Lung (tissue), 12 donors: ENCODE results near the gene P2RX6. TPM values are rescaled to one million over a fixed set of nuclear protein-coding genes. Genes with fewer than 3 reads are reported as not detected.
A peak's percentile ranks its signal among the peaks of the same experiment; 100 is the strongest.

Experiments used
- ATAC-seq: fragments of 200-7000 bp; cut with Tn5 transposase; one replicate; pipeline ENCODE4 v1.9.1; 2020; ENCODE audit warnings: moderate number of reproducible peaks; ENCODE audit not compliant: insufficient read depth, low FRiP score
- DNase-seq, 3 donors: peaks; one replicate each; pipeline ENCODE4 v3.0.0-alpha.2; 2013 to 2017
- H3K27ac ChIP-seq, 2 donors: one replicate each; pipeline ENCODE4 v1.5.1; 2013; ENCODE audit warnings: mild to moderate bottlenecking in 2 of 2, moderate library complexity in 2 of 2, control low read depth in 1 of 2, inconsistent platforms in 1 of 2, low read depth in 1 of 2, low read length in 1 of 2
- H3K27me3 ChIP-seq, 3 donors: one replicate each; pipeline ENCODE4 v1.5.1; 2013; ENCODE audit warnings: low read length in 2 of 3; ENCODE audit not compliant: control insufficient read depth in 3 of 3, insufficient read depth in 3 of 3
- H3K36me3 ChIP-seq, 4 donors: one replicate each; pipeline ENCODE4 v1.5.1; 2013; ENCODE audit warnings: low read length in 4 of 4, mild to moderate bottlenecking in 1 of 4, moderate library complexity in 1 of 4; ENCODE audit not compliant: control insufficient read depth in 4 of 4, insufficient read depth in 4 of 4
- H3K4me1 ChIP-seq, 5 donors: one replicate each; pipeline ENCODE4 v1.5.1; 2013; ENCODE audit warnings: low read length in 5 of 5, mild to moderate bottlenecking in 2 of 5, moderate library complexity in 1 of 5; ENCODE audit not compliant: control insufficient read depth in 5 of 5, insufficient read depth in 5 of 5
- H3K4me3 ChIP-seq: one replicate; pipeline ENCODE4 v1.5.1; 2013; ENCODE audit warnings: mild to moderate bottlenecking, control low read depth, moderate library complexity
- H3K9ac ChIP-seq, 2 donors: one replicate each; pipeline ENCODE4 v1.5.1; 2013; ENCODE audit warnings: low read length in 2 of 2, control low read depth in 1 of 2; ENCODE audit not compliant: insufficient read depth in 1 of 2
- H3K9me3 ChIP-seq, 4 donors: one replicate each; pipeline ENCODE4 v1.5.1; 2013; ENCODE audit warnings: low read length in 3 of 4, mild to moderate bottlenecking in 1 of 4, moderate library complexity in 1 of 4; ENCODE audit not compliant: control insufficient read depth in 4 of 4, insufficient read depth in 3 of 4
- CTCF ChIP-seq: IDR thresholded peaks from 2 replicates; pipeline ENCODE4 v1.5.1; 2012; ENCODE audit warnings: mild to moderate bottlenecking; ENCODE audit errors: control extremely low read depth, extremely low read depth
- WGBS, 2 donors: extraction: QIAGEN DNeasy Blood & Tissue Kit; methylation state at CpG; one replicate each; pipeline ENCODE4 v1.1.7; 2013; 5-methylcytosine and 5-hydroxymethylcytosine counted together
- polyA plus RNA-seq, 2 donors: library from polyadenylated mRNA; stranded (reverse); fragments of 200-250 nt; gene quantifications; one replicate each; pipeline ENCODE4 v1.2.1, GENCODE V29; 2013
- total RNA-seq, 2 donors: library from RNA; depleted of rRNA in 1 of 2; stranded (reverse); fragments of >200 nt in 1 of 2; gene quantifications; one replicate each; pipeline ENCODE4 v1.2.1, GENCODE V29; 2014 to 2021
- donor health status: control.
- donor health status: control.
- donor health status: Bipolar disorder and iron deficiency.
- donor health status: healthy.
- donor health status: DM: yes; HTN: yes; CAD: no.

Gene P2RX6
- total and polyA plus RNA-seq, 4 donors = 0.21 to 2.2 (median 0.93) TPM

- H3K9ac ChIP-seq = peak within 1 kb of the TSS; percentile 79 to 96
- H3K36me3 ChIP-seq = peaks cover 0 to 10% (median 5%) of the 10 kb centered on the region in 4 donors
- peaks cover 0 to 3% (median 0%) of the 10 kb centered on the region in 4 donors for H3K9me3 ChIP-seq
- ATAC-seq (peak; percentile 94), DNase-seq (peak; percentile 86 to 90 (median 87))
- peak within 1 kb of the TSS; percentile 92 to 96 for H3K27ac ChIP-seq
- H3K4me1 ChIP-seq = peaks cover 0 to 24% (median 10%) of the 10 kb centered on the region in 5 donors
- peak; percentile 27 for TF ChIP-seq CTCF
- H3K27me3 ChIP-seq = peaks cover 0 to 3% (median 0%) of the 10 kb centered on the region in 3 donors
- WGBS, 2 donors = 0% methylated on average over 83 to 87 of the region's 87 CpGs
- peak within 1 kb of the TSS; percentile 92 for H3K4me3 ChIP-seq
Observed at GRCh38 chr22:20981787-20982562, 33.0 kb upstream of the P2RX6 start, which contains the start of gene LZTR1. LZTR1 (plus strand) TSS chr22:20982297; CDS start chr22:20982372, 75 bp downstream.

GRCh38 chr22:20982563-20982882, 32.4 kb upstream of the P2RX6 start:
- WGBS, 2 donors = 1% methylated on average over 12 of the region's 12 CpGs
- Histone ChIP-seq H3K36me3 (peaks cover 0 to 12% (median 5%) of the 10 kb centered on the region in 4 donors), H3K9ac (peak overlapping the region; percentile 20 to 96), H3K4me3 (peak overlapping the region; percentile 92), H3K4me1 (peaks cover 0 to 24% (median 10%) of the 10 kb centered on the region in 5 donors), H3K27me3 (peaks cover 0 to 3% (median 0%) of the 10 kb centered on the region in 3 donors), H3K9me3 (peaks cover 0 to 3% (median 0%) of the 10 kb centered on the region in 4 donors), H3K27ac (peak overlapping the region; percentile 92 to 96)
- no peak for TF ChIP-seq CTCF
- ATAC-seq (no peak), DNase-seq (no peak)

DNA sequence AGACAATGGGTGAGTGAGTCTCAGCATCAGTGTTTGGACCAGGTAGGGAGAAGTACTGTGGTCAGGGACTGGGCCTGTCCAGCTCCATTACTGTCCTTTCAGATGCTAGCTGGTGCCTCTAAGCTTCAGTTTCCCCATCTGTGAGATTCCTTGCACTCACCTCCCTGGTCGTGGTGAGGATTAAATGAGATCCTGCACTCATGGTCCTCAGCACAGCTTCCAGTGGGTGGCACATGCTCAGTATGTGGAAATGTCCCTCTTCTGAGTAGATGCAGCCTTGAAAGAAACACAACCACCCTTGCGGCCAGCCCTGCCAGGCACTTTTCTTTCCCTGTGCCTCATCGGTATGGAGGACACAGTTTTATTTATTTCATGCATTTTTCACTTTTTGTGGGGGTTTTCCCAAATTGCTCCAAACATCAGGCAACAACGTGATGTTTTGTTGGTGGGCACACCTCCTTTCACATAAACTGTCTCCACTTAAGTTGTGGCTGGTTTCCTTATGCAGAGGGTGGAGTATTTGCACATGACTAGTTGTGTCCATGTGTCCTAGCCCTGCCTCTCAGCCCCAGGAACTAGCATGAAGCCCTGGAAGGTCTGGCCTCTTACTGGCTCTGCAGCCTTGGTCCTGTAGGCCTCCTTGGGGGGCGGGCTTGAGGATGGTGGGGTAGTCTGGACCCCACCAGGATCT, 31.7 kb upstream of the P2RX6 start:
- no peak for TF ChIP-seq CTCF
- ATAC-seq (no peak), DNase-seq (no peak)
- Histone ChIP-seq H3K4me3 (peak overlapping the region; percentile 92), H3K4me1 (peaks cover 0 to 24% (median 10%) of the 10 kb centered on the region in 5 donors), H3K9ac (peak overlapping the region; percentile 20 to 96), H3K27ac (no peak overlapping the region), H3K9me3 (peaks cover 0 to 2% (median 0%) of the 10 kb centered on the region in 4 donors), H3K27me3 (peaks cover 0 to 3% (median 0%) of the 10 kb centered on the region in 3 donors), H3K36me3 (peaks cover 0 to 17% (median 5%) of the 10 kb centered on the region in 4 donors)
- 75 to 77% methylated on average over 5 of the region's 5 CpGs for WGBS, 2 donors
